Medulla oblongata (tissue), 1 donor: ENCODE data around the gene SCG5.
"Not testable (repeated sequence)": the region's sequence is repeated elsewhere in the genome, so short reads cannot be mapped to it uniquely, and the experiment has no call there.

Experiments
- DNase-seq: peaks from one replicate; pipeline ENCODE4 v3.0.0-alpha.2; 2015; ENCODE audit errors: extremely low spot score

The SCG5 gene, protein sequence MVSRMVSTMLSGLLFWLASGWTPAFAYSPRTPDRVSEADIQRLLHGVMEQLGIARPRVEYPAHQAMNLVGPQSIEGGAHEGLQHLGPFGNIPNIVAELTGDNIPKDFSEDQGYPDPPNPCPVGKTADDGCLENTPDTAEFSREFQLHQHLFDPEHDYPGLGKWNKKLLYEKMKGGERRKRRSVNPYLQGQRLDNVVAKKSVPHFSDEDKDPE

DNA sequence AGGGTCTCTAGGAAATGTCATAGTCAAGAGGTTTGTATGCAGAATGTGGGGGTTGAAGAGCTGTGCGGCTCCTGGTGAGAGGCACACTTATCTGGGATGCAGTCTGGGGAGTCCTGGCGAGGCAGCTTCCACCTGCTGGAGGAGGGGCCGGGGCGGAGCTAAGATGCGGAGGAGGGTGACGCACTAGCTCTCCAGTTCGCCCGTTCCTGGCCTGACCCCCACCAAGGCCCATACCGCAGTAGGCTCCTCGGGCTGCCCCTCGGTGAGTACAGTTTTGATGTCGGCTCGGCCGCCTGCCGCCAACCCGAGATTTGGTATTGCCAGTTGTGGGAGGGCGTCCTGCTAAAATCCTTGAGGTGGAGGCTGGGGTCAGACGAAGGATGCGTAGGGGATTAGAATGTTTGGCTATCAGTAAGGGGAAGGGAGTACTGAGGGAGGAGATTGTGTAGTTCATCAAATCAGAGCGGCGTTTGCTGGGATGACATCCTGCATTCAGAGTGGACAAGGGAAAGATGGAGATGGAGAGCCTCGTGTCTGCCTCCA, at the start of gene SCG5:
TSS of gene SCG5 (plus strand) at position 194 of the 543 bp plus-strand sequence. CDS start 1,883 bp downstream, outside the sequence.
- peak; percentile 62 for DNase-seq

DNA sequence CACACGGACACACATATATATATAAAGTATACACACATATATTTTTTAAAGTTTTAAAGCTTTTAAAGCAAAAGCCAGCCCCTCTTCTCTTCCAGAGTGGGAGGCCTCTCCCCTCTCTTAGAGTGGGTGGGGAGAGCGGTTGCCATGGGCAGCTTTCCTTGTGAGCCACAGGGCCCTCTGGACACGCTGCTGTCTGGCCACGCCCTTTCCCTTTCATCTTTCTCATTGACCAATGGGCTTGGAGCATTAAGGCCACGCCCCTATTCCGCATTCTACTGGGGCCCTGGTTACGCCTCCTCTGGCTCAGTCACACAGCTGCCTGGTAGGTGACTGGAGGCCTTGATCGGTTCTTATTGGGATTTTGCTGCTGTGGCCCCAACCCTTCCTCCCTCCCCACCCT, 48.4 kb upstream of the SCG5 start, which contains the start of gene GOLGA8N:
TSS of gene GOLGA8N (plus strand) at position 306 of the 400 bp plus-strand sequence.
- DNase-seq = not testable (repeated sequence)

DNA sequence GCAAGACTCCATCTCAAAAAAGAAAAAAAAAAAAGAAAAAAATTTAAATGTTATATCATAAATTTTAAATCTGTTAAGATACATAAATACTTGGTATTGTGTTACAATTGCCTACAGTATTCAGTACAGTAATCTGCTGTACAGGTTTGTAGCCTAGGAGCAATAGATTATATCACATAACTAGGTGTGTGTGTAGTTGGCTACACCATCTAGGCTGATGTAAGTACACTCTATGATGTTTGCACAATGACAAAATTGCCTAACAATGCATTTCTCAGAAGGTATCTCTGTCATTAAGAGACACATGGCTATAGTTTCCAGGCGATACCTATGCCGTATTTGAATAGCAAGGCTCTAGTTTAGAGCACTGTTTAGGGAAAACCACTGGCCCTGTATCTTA, 32.0 kb upstream of the SCG5 start:
- DNase-seq = not testable (repeated sequence)

- peak; percentile 41 for DNase-seq
Measured at GRCh38 chr15:32610719-32611118, 30.8 kb upstream of the SCG5 start.

GRCh38 chr15:32614712-32615050, 26.8 kb upstream of the SCG5 start:
- DNase-seq = not testable (repeated sequence)

DNA sequence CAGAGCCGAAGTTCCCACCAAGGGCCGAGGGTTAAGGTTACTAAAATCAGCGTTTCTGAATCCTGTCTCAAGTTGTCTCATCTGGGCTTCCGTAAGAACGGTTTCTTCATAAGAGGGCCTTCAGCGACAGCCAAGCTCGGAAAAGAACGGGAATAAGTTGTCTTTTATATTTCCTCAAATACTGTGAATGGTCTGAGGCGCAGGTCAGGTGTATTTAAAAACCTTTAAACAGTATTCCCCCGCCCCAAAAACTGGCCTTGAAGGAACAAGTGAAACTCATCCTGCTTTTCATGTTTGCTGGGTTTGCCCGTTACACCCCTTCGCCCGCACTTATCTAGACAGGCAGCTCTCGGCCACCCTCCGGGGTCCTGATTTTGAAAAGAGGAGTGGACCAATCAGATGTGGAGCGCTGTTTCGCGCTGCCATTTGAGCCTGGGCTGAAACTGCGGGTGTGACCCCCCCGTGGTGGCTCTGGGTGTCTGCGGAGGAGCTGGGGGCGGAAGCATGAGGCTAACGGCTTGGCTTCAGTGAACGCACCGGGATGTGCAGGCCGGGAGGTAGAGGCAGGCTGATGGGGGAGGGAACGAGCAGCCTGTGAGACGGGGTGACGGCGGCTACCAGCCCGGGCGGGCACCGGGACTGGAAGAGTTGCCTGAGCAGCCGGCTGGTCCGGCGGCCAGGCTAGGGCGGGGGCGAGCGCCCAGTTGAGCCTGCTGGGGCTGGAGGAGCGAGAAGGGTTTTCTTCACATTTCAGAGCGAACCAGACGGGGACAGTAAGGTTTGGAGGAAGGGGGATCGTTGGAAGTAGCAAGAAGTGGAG, 26.2 kb upstream of the SCG5 start, which contains the start of gene ARHGAP11A:
TSS of gene ARHGAP11A (plus strand) at position 454 of the 820 bp plus-strand sequence. CDS start 708 bp downstream, outside the sequence.
- DNase-seq = peak; percentile 96

GRCh38 chr15:32615871-32616426, 25.6 kb upstream of the SCG5 start:
- not testable (repeated sequence) for DNase-seq

DNA sequence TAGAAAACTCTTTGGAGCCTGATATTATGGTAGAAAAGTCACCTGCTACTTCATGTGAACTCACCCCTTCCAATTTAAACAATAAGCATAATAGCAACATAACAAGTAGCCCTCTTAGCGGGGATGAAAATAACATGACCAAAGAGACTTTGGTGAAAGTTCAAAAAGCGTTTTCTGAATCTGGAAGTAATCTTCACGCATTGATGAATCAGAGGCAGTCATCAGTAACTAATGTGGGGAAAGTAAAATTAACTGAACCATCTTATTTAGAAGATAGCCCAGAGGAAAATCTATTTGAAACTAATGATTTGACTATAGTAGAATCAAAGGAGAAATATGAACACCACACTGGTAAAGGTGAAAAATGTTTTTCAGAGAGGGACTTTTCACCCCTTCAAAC, 5.1 kb upstream of the SCG5 start:
- DNase-seq = no peak

DNA sequence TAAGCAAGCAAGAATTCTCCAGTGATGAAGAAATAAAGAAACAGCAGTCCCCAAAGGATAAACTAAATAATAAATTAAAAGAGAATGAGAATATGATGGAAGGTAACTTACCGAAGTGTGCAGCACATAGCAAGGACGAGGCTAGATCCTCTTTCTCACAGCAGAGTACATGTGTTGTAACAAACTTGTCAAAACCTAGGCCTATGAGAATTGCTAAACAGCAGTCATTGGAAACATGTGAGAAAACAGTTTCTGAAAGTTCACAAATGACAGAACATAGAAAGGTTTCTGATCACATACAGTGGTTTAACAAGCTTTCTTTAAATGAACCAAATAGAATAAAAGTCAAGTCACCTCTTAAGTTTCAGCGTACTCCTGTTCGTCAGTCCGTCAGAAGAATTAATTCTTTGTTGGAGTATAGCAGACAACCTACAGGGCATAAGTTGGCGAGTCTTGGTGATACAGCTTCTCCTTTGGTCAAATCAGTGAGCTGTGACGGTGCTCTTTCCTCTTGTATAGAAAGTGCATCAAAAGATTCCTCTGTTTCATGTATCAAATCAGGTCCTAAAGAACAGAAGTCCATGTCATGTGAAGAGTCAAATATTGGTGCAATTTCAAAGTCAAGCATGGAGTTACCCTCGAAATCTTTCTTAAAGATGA, 4.5 kb upstream of the SCG5 start:
- DNase-seq = no peak

GRCh38 chr15:32637704-32638103, 3.8 kb upstream of the SCG5 start:
- DNase-seq = no peak

GRCh38 chr15:32642667-32643435, 1.3 kb downstream of the SCG5 start:
- no peak for DNase-seq

DNA sequence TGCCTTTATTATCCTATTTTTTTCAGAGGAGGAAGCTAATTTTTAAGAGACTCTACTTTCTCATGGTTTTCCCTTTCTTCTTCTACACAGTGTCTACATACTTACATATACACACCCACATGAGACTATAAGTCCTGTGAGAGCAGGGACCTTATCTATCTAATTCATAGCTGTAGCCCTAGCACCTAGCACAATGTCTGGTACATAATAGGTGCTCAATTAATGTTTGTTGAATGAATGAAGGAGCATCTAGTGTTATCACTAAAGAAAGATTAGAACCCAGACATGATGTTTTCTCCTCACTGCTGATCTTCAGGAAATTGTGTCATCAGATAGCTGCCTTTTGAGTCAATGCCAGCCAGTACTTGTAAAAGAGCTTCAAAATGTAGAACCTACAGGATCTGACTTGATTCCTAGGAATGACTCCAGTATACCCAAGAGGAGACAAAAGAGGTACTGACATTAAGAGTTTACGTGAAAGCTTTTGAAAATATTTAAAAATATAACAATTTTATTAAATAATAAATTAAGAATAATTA, 2.5 kb downstream of the SCG5 start:
- DNase-seq = no peak

DNA sequence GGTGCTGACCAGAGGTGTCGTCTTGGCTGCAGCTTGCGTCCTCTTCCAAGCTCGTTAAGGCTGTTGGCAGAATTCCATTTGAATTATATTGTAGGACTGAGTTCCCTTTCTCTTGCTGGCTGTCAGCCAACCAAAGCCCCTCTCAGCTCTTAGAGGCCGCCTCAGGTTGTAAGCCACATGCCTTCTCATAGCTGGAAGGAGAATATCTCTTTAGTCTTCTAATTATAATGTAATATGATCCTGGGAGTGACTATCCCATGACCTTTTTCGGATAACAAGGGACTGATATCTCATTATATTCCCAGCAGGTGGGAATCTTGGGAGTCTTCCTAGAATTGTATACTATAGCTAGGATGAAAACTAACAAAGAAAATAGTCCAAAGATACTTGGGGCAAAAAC, 4.8 kb downstream of the SCG5 start:
- DNase-seq = no peak

DNA sequence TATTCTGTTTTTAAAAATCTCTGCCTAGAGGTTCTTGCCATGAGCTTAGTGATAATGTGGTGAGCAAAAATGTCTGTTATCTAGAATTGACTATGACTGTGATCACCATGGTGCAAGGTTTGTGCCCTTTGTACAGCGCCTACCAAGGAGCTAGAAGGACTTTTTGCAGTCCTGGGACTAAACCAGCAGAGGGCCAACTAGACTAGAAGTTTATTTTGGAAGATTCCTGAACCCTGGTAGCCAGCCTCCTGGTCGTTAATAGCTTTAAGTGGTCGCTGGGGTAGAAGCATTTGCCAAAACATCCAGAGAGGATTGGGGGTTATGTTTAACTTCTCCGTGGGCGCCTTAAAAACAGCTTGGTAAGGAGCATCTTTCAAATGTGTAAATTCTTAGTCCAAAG, 7.8 kb downstream of the SCG5 start:
- no peak for DNase-seq

- DNase-seq = peak; percentile 66
Measured at GRCh38 chr15:32651229-32651837, 9.8 kb downstream of the SCG5 start.

GRCh38 chr15:32652178-32652577, 10.7 kb downstream of the SCG5 start:
- DNase-seq = no peak

GRCh38 chr15:32656091-32656490, 14.6 kb downstream of the SCG5 start:
- DNase-seq = no peak

DNA sequence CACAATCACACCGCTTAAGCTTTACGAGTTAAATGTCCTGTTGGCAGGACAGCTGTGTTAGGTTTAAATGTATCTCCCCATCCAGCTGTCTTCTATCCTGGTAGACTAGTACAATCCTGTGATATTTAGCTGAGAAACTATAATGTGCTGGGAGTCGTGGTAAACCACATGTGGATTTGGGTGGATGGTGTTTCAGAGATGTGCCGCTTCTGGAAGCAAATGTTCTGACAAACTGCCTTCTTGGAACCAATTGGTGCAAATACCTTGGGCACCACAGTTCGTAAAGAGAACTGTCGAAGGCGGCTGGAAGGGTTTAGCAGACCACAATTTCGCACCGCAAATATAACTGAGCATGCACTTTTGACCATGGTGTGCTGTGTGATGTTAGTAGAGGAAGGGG, 15.0 kb downstream of the SCG5 start:
- DNase-seq = no peak

DNA sequence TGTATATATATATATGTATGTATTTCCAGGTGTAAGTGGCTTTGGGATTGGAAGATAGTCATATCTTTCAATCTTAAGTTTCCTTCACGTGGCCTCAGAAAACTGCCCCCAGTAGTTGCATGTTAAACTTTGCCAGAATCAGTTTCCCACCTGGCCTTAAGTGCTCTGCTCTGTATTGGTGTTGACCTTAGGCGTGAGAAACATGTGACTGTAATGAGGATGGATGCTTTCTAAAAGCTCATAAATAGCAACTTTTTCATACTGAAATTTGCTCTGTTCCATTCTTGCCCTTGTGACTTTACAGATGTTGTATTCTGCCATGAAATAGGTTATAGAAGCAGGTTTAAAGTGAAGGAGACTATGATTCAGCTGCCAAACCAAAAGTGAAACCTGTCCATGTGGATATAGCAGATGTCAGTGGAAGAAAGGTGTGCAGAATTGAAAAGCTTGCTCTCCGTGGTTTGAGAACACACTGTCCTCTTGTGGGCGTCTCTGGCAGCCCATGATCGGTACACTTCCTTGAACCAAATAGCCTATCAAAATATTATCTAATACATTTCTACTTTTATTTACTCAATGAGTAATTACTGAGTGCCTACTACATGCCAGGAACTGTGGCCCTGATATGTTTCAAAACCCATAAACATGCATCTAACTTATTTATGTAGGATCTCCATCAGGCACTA, 15.8 kb downstream of the SCG5 start:
- no peak for DNase-seq

- DNase-seq = no peak
Measured at GRCh38 chr15:32657941-32658340, 16.4 kb downstream of the SCG5 start.
